GM12874 (cell line): ENCODE results near the gene CENPVL2.
"Not testable (repeated sequence)": the region's sequence is repeated elsewhere in the genome, so short reads cannot be mapped to it uniquely, and the experiment has no call there.

Experiments used
- CTCF ChIP-seq: IDR thresholded peaks from 2 replicates; pipeline ENCODE4 v1.5.1; 2011; ENCODE audit warnings: low read depth, mild to moderate bottlenecking, control low read depth, low read length, moderate library complexity; ENCODE audit not compliant: insufficient read depth

The CENPVL2 gene

GRCh38 chrX:51682720-51683062, at the start of gene CENPVL2:
Gene CENPVL2 (minus strand): TSS chrX:51682831. CDS start chrX:51682831, 0 bp downstream.
- not testable (repeated sequence) for TF ChIP-seq CTCF

DNA sequence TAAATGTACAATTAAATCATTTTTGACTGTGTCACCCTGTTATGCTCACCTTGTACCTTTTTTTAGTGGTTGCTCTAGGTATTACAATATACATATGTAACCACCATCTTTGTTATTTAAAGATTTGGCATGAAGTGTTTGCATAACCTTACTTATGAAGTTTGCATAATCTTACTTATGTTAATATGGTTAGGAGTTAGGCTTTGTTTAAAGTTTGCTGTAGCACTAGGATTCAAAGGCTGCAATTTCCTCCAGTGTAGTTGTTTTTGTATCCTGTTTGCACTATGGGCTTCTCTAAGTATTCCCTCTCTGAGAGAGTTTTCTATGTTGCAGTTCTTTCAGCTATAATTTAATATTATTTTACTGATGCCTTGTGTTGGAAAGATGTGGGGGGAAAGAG, 45.6 kb upstream of the CENPVL2 start:
- TF ChIP-seq CTCF, result no peak

DNA sequence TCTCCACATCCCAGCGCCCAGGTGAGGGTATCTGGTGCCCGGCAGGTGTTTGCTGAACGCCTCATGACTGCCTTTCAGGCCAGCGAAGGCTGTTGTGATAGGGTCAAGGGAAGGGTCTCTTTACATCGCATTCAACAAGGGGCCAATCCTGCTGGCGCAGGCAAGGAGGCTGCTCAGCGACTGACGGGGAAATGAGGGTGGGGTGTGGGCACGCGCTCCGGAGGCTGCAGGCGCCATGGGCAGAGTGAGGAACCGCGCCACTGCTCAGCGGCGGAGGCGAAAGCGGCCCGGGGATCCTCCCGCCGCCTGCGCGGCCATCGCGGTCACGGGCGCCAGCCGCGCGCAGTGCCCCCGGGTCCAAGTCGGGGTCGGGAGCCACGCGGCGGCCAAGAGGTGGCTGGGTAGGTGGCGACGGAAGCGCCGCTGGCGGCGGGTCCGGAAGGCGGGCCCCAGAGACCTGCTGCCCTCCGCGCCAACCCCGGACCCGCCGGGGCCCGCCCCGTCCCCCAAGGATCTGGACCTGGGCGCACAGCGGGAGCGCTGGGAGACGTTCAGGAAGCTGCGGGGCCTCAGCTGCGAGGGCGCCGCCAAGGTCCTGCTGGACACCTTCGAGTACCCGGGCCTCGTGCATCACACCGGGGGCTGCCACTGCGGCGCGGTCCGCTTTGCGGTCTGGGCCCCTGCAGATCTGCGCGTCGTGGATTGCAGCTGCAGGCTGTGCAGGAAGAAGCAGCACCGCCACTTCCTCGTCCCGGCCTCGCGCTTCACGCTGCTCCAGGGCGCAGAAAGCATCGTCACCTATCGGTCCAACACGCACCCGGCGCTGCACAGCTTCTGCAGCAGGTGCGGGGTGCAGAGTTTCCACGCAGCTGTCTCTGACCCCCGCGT, 27.9 kb upstream of the CENPVL2 start, which contains the start of gene CENPVL1:
CENPVL1 (plus strand) TSS at position 236 of the 888 bp plus-strand sequence; CDS start at position 236, 0 bp downstream.
- not testable (repeated sequence) for TF ChIP-seq CTCF

- TF ChIP-seq CTCF, result no peak
These were observed 14.8 kb upstream of the CENPVL2 start for GRCh38 chrX:51697397-51697796.

- no peak for TF ChIP-seq CTCF
These were observed 11.6 kb upstream of the CENPVL2 start for GRCh38 chrX:51694254-51694653.

- no peak for TF ChIP-seq CTCF
These were observed 16.6 kb downstream of the CENPVL2 start for GRCh38 chrX:51665981-51666380.

DNA sequence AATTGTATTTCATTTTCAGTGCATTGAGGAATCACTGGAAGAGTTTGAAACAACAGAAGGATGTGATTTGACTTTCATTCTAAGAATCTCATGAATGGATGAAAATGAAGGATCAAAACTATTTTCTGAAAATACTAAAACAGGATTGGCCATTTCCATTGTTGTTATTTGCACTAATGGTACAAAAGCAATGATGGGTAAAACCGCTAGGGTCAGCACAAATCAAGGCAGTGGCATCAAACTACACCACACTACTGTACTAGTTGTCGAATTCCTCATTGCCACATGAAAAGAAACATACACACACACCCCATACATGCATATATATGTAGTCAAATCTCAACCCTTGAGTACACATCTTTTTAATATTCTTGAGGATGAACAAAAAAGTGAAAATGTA, 39.3 kb downstream of the CENPVL2 start:
- no peak for TF ChIP-seq CTCF
